H1 (cell line): Measurements from ENCODE around the gene KLHL29. TPM values are rescaled to one million over a fixed set of nuclear protein-coding genes. Genes with fewer than 3 reads are reported as not detected.

Experiments used
- CTCF ChIA-PET: fragments of 300-600 bp; sonication (Branson Sonifier 250); formaldehyde crosslinking; loops from one replicate; lab custom pipeline; 2021; ENCODE audit not compliant: partially characterized antibody; lab: Charles Lee
- POLR2A ChIA-PET: fragments of 300-600 bp; sonication (Branson Sonifier 250); formaldehyde crosslinking; loops from one replicate; lab custom pipeline; 2021; ENCODE audit warnings: inconsistent platforms; ENCODE audit not compliant: partially characterized antibody; lab: Charles Lee
- DNase-seq, 2 experiments: peaks; one replicate each; pipeline versions ENCODE4 v3.0.0 to v3.0.0-alpha.2; 2010 to 2022; ENCODE audit warnings: low spot score in 2 of 2, low read depth in 1 of 2, mixed read lengths in 1 of 2
- FAIRE-seq: peaks from 2 replicates; lab custom pipeline; 2011; peaks lifted over from hg19 to GRCh38; lab: Jason Lieb, UNC
- H2AFZ ChIP-seq: 2 replicates; pipeline ENCODE4 v1.8.1; 2012; ENCODE audit warnings: low read length, inconsistent platforms
- H2AK5ac ChIP-seq: 2 replicates; pipeline ENCODE4 v1.6.1; 2013; ENCODE audit warnings: low read depth, low read length
- H2BK120ac ChIP-seq: replicated peaks from 2 replicates; pipeline ENCODE3; 2013; ENCODE audit warnings: low read depth, low read length, inconsistent platforms
- H2BK12ac ChIP-seq: 2 replicates; pipeline ENCODE4 v1.6.1; 2013; ENCODE audit warnings: low read depth, low read length
- H2BK15ac ChIP-seq: 2 replicates; pipeline ENCODE4 v1.6.1; 2013; ENCODE audit warnings: low read length
- H2BK20ac ChIP-seq: 2 replicates; pipeline ENCODE4 v1.6.1; 2013; ENCODE audit warnings: low read length
- H2BK5ac ChIP-seq: 2 replicates; pipeline ENCODE4 v1.6.1; 2013; ENCODE audit warnings: low read depth, low read length
- H3K14ac ChIP-seq: 2 replicates; pipeline ENCODE4 v1.6.1; 2013; ENCODE audit warnings: inconsistent platforms; ENCODE audit not compliant: insufficient read length
- H3K18ac ChIP-seq: 2 replicates; pipeline ENCODE4 v1.6.1; 2013; ENCODE audit warnings: low read length; ENCODE audit errors: extremely low read depth
- H3K23ac ChIP-seq: 2 replicates; pipeline ENCODE4 v1.6.1; 2013; ENCODE audit warnings: inconsistent platforms; ENCODE audit not compliant: insufficient read length
- H3K23me2 ChIP-seq: 2 replicates; pipeline ENCODE4 v1.6.1; 2013; ENCODE audit warnings: low read depth, low read length
- H3K27ac ChIP-seq: 2 replicates; pipeline ENCODE4 v1.6.1; 2011; ENCODE audit warnings: low read depth, low read length, inconsistent platforms
- H3K27me3 ChIP-seq, 4 experiments: replicated peaks in 1 of 4; 1 replicate in 1 of 4; 2 replicates in 3 of 4; pipeline versions ENCODE4 v1.6.1 to v1.8.1; 2011 to 2013; ENCODE audit warnings: low read length in 3 of 4, mild to moderate bottlenecking in 3 of 4, inconsistent platforms in 2 of 4, mixed read lengths in 2 of 4, moderate library complexity in 1 of 4; ENCODE audit not compliant: control insufficient read depth in 3 of 4, insufficient read depth in 3 of 4; ENCODE audit errors: extremely low read depth in 1 of 4
- H3K36me3 ChIP-seq, 4 experiments: 2 replicates each; pipeline versions ENCODE4 v1.6.1 to v1.8.1; 2011 to 2013; ENCODE audit warnings: mild to moderate bottlenecking in 4 of 4, low read length in 3 of 4, moderate library complexity in 2 of 4, control low read depth in 1 of 4, inconsistent platforms in 1 of 4; ENCODE audit not compliant: insufficient read depth in 4 of 4, control insufficient read depth in 2 of 4
- H3K4ac ChIP-seq: replicated peaks from 2 replicates; pipeline ENCODE3; 2013; ENCODE audit warnings: low read length, low read depth, mixed read lengths, inconsistent platforms; ENCODE audit not compliant: insufficient read length
- H3K4me1 ChIP-seq, 4 experiments: replicated peaks in 1 of 4; 1 replicate in 1 of 4; 2 replicates in 3 of 4; pipeline versions ENCODE4 v1.6.1 to v1.8.1; 2011 to 2013; ENCODE audit warnings: low read length in 3 of 4, inconsistent platforms in 2 of 4, mixed read lengths in 1 of 4; ENCODE audit not compliant: insufficient read depth in 4 of 4, control insufficient read depth in 3 of 4
- H3K4me2 ChIP-seq, 2 experiments: 2 replicates each; pipeline versions ENCODE4 v1.6.1 to v1.8.1; 2011 to 2013; ENCODE audit warnings: low read depth in 2 of 2, low read length in 2 of 2, control low read depth in 1 of 2, inconsistent platforms in 1 of 2, mild to moderate bottlenecking in 1 of 2; ENCODE audit not compliant: insufficient read depth in 1 of 2
- H3K4me3 ChIP-seq, 4 experiments: fragments of 200-600, 300-600 bp in 1 of 4; sonication (generic), shearing (Covaris generic), sonication (Bioruptor Twin) in 1 of 4; 2 replicates each; pipeline versions ENCODE4 v1.5.1 to v1.8.1; 2011 to 2016; ENCODE audit warnings: low read length in 4 of 4, low read depth in 3 of 4, control low read depth in 2 of 4, inconsistent platforms in 2 of 4, mild to moderate bottlenecking in 2 of 4, mixed read lengths in 1 of 4, moderate library complexity in 1 of 4; ENCODE audit not compliant: insufficient read depth in 2 of 4; ENCODE audit errors: extremely low read depth in 1 of 4
- H3K56ac ChIP-seq: replicated peaks from 2 replicates; pipeline ENCODE3; 2013; ENCODE audit warnings: low read depth, mild to moderate bottlenecking, mixed read lengths, low read length, inconsistent platforms; ENCODE audit not compliant: insufficient read length
- H3K79me1 ChIP-seq: 2 replicates; pipeline ENCODE4 v1.6.1; 2013; ENCODE audit warnings: low read depth, low read length, control low read depth
- H3K79me2 ChIP-seq, 2 experiments: 2 replicates each; pipeline versions ENCODE4 v1.6.1 to v1.8.1; 2012 to 2013; ENCODE audit warnings: low read length in 2 of 2, mild to moderate bottlenecking in 2 of 2, inconsistent platforms in 1 of 2; ENCODE audit not compliant: insufficient read depth in 2 of 2, control insufficient read depth in 1 of 2
- H3K9ac ChIP-seq, 4 experiments: replicated peaks in 1 of 4; 1 replicate in 1 of 4; 2 replicates in 3 of 4; pipeline versions ENCODE4 v1.6.1 to v1.8.1; 2011 to 2013; ENCODE audit warnings: low read depth in 3 of 4, low read length in 3 of 4, control low read depth in 2 of 4, mild to moderate bottlenecking in 2 of 4, moderate library complexity in 2 of 4, inconsistent platforms in 1 of 4; ENCODE audit errors: extremely low read depth in 1 of 4
- H3K9me3 ChIP-seq, 2 experiments: 2 replicates each; pipeline versions ENCODE4 v1.6.1 to v1.8.1; 2012 to 2013; ENCODE audit warnings: mild to moderate bottlenecking in 2 of 2, moderate library complexity in 2 of 2, control low read depth in 1 of 2, inconsistent platforms in 1 of 2, low read depth in 1 of 2, low read length in 1 of 2, mixed read lengths in 1 of 2; ENCODE audit not compliant: insufficient read depth in 2 of 2
- H4K20me1 ChIP-seq, 2 experiments: replicated peaks in 1 of 2; 2 replicates each; pipeline versions ENCODE3 to v1.8.1; 2011 to 2013; ENCODE audit warnings: inconsistent platforms in 2 of 2, low read length in 2 of 2, mild to moderate bottlenecking in 1 of 2; ENCODE audit not compliant: insufficient read depth in 2 of 2, control insufficient read depth in 1 of 2
- H4K5ac ChIP-seq: 2 replicates; pipeline ENCODE4 v1.6.1; 2013; ENCODE audit warnings: low read length, low read depth, mixed read lengths, inconsistent platforms; ENCODE audit not compliant: insufficient read length
- H4K8ac ChIP-seq: 2 replicates; pipeline ENCODE4 v1.8.0; 2013; ENCODE audit warnings: mild to moderate bottlenecking, moderate library complexity, low read length, inconsistent platforms; ENCODE audit not compliant: insufficient read depth; ENCODE audit errors: extremely low read depth
- H4K91ac ChIP-seq: replicated peaks from 2 replicates; pipeline ENCODE3; 2013; ENCODE audit warnings: low read length, mixed read lengths, inconsistent platforms; ENCODE audit not compliant: insufficient read length
- WGBS, 2 experiments: shearing (Covaris generic) in 1 of 2; methylation state at CpG; one replicate each; pipeline versions ENCODE4 v1.1.6 to v1.1.7; 2013 to 2015; ENCODE audit warnings: low lambda C conversion rate in 2 of 2, mixed read lengths in 2 of 2, inconsistent platforms in 1 of 2, low coverage in 1 of 2, missing lambda C conversion rate in 1 of 2; ENCODE audit not compliant: insufficient replicate concordance in 2 of 2, insufficient coverage in 1 of 2, insufficient read length in 1 of 2; ENCODE audit errors: extremely low coverage in 1 of 2, missing lambda C conversion rate in 1 of 2; 5-methylcytosine and 5-hydroxymethylcytosine counted together
- polyA plus RNA-seq, 7 experiments: library from polyadenylated mRNA; depleted of rRNA in 3 of 7; stranded (reverse) in 5 of 7; unstranded in 2 of 7; fragments of >200 nt in 5 of 7; fragments of 200-250 nt in 2 of 7; gene quantifications; 1 replicate in 5 of 7; 2 replicates in 1 of 7; 4 replicates in 1 of 7; pipeline versions ENCODE4 v1.2.1 to v1.2.3, GENCODE V29; 2011 to 2013; ENCODE audit warnings: missing spikeins in 2 of 7, mixed read lengths in 2 of 7
- total RNA-seq: library from RNA; stranded (reverse); fragmentation: NEBNext Ultra II Directional; extraction: Animal tissue kit (Norgen Biotek cat#: 25700); gene quantifications from 2 replicates; pipeline ENCODE4 v1.2.1, GENCODE V29; 2021

Gene KLHL29
- total and polyA plus RNA-seq, 2 of the 8 experiments (the other 6 are each of a cell fraction or from before 2014, with no cell fraction given) = 1.1 to 4.7 TPM

GRCh38 chr2:23453836-23454460, 69.0 kb downstream of the KLHL29 start:
- Histone ChIP-seq H3K79me1 (no peaks in the 10 kb centered on the region), H3K4me3 (no peak overlapping the region), H2BK120ac (no peak overlapping the region), H3K4me2 (no peak overlapping the region), H3K4ac (no peak overlapping the region), H2BK20ac (no peak overlapping the region), H3K36me3 (no peaks in the 10 kb centered on the region), H2AK5ac (no peak overlapping the region), H2AFZ (no peak overlapping the region), H3K18ac (no peak overlapping the region), H3K56ac (no peak overlapping the region), H4K8ac (no peak overlapping the region), H3K9me3 (no peaks in the 10 kb centered on the region), H2BK15ac (no peak overlapping the region), H4K91ac (no peak overlapping the region), H3K9ac (no peak overlapping the region), H3K79me2 (no peaks in the 10 kb centered on the region), H3K14ac (no peak overlapping the region), H3K4me1 (peaks cover 0 to 5% (median 0%) of the 10 kb centered on the region in 4 experiments; a peak in 1 of 7 replicates), H3K27ac (no peak overlapping the region), H3K23ac (no peak overlapping the region), H2BK5ac (no peak overlapping the region), H2BK12ac (no peak overlapping the region), H4K20me1 (no peaks in the 10 kb centered on the region), H3K23me2 (no peaks in the 10 kb centered on the region), H4K5ac (no peak overlapping the region), H3K27me3 (no peaks in the 10 kb centered on the region; a peak in 1 of 7 replicates)
- no peak for DNase-seq
- ChIA-PET POLR2A (no interaction called here), CTCF (interaction anchor here (1.1 to 7.0 kb wide), 3 partner anchors 6 to 141 kb away, joined by 4 to 42 read pairs (median 5); no protein-coding TSS in a partner anchor)
- 78% methylated on average over 10 of the region's 10 CpGs; no CpG with 5 or more reads in 1 of the 2 experiments for WGBS, 2 experiments
- no peak for FAIRE-seq
